HG03097 (cell line): ENCODE data around the gene NECTIN1.

Source experiments
- ATAC-seq: cut with Tn5 transposase; IDR thresholded peaks from one replicate; pipeline ENCODE4 v1.9.1; 2021; ENCODE audit not compliant: unreplicated experiment, low FRiP score

NECTIN1 gene

GRCh38 chr11:119728651-119729580 is at the start of gene NECTIN1:
Gene NECTIN1, minus strand, starts transcription at chr11:119729200. Its CDS starts 647 bp downstream, at chr11:119728553.
- peak; percentile 76 for ATAC-seq

- no peak for ATAC-seq
Observed at GRCh38 chr11:119778391-119779194, 49.6 kb upstream of the NECTIN1 start.

GRCh38 chr11:119777940-119778339 is 48.9 kb upstream of the NECTIN1 start:
- ATAC-seq = no peak

GRCh38 chr11:119776651-119777050 is 47.7 kb upstream of the NECTIN1 start:
- ATAC-seq = no peak

- ATAC-seq = no peak
Observed at GRCh38 chr11:119776031-119776636, 47.1 kb upstream of the NECTIN1 start.

- ATAC-seq = no peak
Observed at GRCh38 chr11:119774172-119774763, 45.3 kb upstream of the NECTIN1 start.

- no peak for ATAC-seq
Observed at GRCh38 chr11:119772641-119773415, 43.8 kb upstream of the NECTIN1 start.

GRCh38 chr11:119772076-119772475 is 43.1 kb upstream of the NECTIN1 start:
- ATAC-seq = no peak

- no peak for ATAC-seq
Observed at GRCh38 chr11:119771172-119771770, 42.3 kb upstream of the NECTIN1 start.

GRCh38 chr11:119765628-119766027 is 36.6 kb upstream of the NECTIN1 start:
- no peak for ATAC-seq

- no peak for ATAC-seq
Observed at GRCh38 chr11:119764108-119764868, 35.3 kb upstream of the NECTIN1 start.

- ATAC-seq = no peak
Observed at GRCh38 chr11:119763071-119763728, 34.2 kb upstream of the NECTIN1 start.

- no peak for ATAC-seq
Observed at GRCh38 chr11:119759747-119760412, 30.9 kb upstream of the NECTIN1 start.

- ATAC-seq = no peak
Observed at GRCh38 chr11:119759324-119759723, 30.3 kb upstream of the NECTIN1 start.

GRCh38 chr11:119758291-119758690 is 29.3 kb upstream of the NECTIN1 start:
- ATAC-seq = no peak

GRCh38 chr11:119757378-119757777 is 28.4 kb upstream of the NECTIN1 start:
- ATAC-seq = no peak

GRCh38 chr11:119756169-119756865 is 27.3 kb upstream of the NECTIN1 start:
- no peak for ATAC-seq
